GM21423 (cell line): ENCODE data around the gene ZNF618.

Experiments used
- ATAC-seq: cut with Tn5 transposase; IDR thresholded peaks from one replicate; pipeline ENCODE4 v1.9.1; 2021; ENCODE audit warnings: mild to moderate bottlenecking, moderate library complexity; ENCODE audit not compliant: unreplicated experiment

ZNF618 gene

GRCh38 chr9:113998525-113999255, 122.6 kb downstream of the ZNF618 start:
- no peak for ATAC-seq

- ATAC-seq = no peak
These were observed 123.3 kb downstream of the ZNF618 start for GRCh38 chr9:113999256-114000062.

DNA sequence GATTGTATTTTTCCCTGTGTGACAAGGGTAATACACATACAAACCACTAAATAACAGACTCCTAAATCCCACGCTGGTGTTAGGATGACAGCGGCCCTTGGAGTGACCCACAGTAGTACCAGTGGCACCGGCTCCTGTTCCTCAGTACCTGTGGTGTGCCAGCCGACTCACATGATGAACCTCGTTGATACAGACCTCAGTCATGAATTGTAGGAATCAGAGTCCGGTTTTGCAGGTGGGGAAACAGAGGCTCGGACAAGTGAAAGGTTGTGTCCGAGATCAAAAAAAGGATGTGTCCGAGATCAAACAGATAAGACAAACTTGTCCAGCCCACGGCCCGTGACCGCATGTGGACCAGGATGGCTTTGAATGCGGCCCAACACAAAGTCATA, 124.0 kb downstream of the ZNF618 start:
- no peak for ATAC-seq

DNA sequence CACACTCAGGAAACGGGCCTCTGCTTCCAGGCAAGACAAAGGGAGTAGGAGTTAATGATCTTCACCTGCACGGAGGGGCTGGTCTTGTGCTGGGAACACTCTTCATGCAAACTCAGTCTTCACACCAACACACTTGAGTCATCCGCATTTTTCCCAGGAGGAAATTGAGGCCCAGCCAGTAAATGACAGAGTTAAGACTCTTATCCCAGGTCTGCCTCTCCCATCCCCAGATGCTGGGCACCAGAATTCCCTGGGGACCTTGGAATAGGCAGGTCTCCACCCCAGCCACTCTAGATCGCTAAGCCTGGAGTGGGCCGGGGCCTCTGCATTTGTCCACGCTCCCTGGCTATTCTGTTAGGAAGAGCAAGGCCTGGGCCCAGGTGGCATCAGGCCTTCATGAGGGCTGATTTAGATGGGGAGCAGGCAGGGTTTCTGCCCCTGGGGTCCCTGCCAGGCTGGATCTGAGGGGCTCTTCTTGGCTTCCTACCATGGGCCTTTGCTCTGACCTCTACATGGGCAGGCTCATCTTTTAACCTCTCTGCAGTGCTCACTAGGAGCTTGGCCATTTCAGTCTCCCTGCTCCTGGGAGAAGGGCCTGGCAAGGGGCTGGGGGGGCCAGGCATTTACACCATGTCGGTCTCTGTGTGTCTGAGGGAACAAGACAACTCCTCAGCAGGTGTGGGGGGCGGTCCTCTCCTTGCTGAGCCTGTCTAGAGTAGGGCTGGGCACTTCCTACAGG, 124.7 kb downstream of the ZNF618 start:
- no peak for ATAC-seq

DNA sequence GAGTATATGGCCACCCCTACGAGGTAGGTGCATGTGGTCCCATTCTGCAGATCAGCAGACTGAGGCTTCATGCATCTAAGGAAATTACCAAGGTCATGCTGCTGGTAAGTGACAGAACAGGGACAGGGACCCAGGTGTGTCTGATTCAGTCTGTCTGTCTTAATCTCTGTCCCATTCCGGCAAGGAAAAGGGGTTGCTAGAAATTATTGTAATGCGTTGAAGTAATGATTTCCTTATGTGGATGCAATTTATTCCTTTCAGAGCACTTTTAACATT, 125.2 kb downstream of the ZNF618 start:
- no peak for ATAC-seq

- ATAC-seq = no peak
These were observed 125.7 kb downstream of the ZNF618 start for GRCh38 chr9:114001794-114002261.

DNA sequence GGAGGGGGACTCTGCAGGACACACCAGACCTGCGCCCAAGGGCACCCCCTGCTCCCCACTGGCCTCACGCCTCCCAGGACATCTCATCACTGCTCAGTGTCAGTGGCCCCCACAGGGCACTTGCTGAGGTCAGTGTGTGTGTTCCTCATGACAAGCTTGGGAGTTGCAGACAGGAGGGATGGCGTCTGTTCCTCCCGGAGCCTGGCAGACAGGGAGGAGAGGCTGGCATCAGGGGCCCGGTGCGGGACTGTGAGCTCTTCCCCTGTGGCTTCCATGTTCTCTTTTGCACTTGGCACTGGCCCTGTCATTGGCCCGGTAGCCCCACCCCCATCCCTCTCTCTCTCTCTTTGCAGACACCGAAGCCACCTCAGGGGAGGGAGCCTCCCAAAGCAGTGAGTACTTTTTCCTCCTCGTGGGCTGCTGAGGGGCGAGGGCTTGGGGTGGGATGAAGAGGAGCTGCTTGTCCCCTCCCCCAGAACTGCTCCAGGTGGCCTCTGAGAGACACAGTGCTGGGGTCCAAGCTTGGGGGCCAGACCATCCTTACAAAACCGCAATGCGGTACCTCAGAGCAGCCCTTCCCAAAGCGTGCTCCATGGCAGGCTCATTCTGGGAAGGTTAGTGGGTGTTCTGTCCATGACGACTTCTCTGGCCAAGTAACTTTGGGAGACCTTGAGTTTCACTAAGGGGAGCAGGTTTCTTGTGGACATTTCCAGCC, 126.3 kb downstream of the ZNF618 start:
- ATAC-seq = no peak

DNA sequence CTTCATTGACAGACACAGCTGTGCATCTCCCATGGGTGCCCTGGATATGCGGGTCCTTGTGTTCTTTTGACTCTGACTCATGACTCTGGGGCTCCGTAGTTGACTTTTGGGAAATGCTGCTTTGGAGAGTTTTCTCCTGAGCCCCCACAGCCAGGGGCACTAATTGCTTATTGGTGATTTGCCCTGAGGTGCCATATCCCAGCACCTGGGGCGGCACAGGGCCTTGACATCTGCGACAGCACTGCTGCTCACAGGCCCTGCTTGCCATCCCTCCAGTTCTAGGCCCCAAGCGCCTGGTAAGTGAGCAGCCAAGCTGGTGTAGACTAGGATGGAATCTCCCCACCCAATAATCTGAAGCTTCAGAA, 126.9 kb downstream of the ZNF618 start:
- no peak for ATAC-seq

DNA sequence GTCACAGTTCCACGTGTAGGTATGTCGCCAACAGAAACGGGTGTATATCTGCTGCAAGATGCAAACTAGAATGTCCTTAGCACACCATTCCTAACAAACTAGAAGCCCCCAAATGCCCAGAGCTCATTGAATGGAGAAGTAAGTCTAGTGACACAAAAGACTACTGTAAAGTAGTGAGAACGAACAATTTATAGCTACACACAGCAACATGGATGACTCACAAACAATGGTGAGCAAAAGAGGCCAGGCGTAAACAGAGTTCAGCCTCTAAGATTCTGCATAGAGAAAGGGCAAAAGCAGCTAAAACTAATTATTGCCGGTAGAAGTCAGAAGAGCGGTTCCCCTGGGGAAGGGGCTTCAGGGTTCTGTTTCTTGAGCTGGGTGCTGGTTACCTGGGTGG, 127.2 kb downstream of the ZNF618 start:
- ATAC-seq = no peak

DNA sequence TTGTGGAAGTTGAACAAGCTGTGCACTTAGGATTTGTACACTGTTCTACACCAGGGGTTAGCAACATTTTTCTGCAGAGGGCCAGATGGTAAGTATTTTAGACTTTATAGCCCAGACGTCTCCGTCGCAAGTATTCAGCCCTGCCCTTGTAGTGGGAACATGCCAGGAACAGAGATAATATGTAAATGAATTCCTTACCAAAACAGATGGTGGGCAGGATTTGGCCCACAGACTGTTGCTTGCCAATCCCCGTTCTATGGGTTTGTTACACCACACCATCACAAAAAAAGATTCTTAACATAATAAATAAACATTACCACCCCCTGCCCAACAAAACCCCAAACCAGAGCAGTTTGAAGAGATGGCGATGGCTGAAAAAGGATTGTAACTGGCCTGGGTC, 127.6 kb downstream of the ZNF618 start:
- no peak for ATAC-seq

- ATAC-seq = no peak
These were observed 128.2 kb downstream of the ZNF618 start for GRCh38 chr9:114004221-114004716.

GRCh38 chr9:114005371-114006154, 129.5 kb downstream of the ZNF618 start:
- ATAC-seq = no peak

DNA sequence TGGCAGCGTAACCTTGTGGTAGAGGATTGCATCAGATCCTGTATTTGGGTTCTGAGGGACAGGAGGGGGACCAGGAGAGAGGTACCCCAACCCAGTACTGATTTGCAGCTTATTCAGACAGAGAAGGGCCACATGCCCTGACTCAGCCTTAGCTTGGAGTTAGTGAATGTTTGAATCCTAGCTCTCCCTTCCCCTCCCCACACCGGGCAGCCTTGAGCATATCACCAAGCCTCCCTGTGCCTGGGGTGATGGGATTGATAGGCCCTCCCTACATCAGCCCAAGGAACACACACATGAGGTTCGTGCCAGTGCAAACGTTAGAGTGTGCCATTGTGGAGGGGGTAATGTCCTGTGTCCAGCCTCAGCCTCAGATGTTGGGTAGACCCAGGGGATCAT, 130.0 kb downstream of the ZNF618 start:
- no peak for ATAC-seq

DNA sequence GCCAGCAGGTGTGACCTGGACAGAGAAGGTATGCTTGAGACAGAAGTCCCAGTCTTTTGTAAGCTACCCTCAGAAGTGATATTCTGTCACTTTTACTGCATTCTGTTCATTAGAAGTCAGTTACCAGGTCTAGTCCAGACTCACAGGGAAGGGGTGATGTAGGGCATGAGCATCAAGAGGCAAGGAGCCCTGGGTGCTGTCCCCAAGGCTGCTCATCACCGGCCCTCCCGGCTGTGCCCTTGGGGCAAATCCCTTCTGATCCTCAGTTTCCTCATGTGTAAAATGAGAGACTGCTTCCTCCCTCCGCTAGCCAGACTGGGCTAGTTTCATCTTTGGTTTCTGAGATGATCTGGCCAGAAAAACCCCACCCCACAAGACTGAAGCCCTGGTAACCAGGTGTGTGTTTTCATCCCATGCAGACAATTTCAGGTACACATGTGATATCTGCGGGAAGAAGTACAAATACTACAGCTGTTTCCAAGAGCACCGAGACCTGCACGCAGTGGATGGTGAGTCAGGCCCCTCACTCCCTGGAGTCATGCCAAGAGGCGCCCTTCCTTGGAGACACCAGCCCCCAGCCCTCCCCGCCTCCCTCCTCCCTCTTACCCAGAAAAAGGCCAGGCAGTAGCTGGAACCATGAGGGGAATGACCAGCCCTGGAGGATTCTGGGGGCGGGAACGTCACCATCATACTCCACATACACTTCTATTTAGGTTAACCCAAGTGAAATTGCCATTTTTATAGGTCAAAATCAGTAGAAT, 131.0 kb downstream of the ZNF618 start:
- ATAC-seq = no peak

DNA sequence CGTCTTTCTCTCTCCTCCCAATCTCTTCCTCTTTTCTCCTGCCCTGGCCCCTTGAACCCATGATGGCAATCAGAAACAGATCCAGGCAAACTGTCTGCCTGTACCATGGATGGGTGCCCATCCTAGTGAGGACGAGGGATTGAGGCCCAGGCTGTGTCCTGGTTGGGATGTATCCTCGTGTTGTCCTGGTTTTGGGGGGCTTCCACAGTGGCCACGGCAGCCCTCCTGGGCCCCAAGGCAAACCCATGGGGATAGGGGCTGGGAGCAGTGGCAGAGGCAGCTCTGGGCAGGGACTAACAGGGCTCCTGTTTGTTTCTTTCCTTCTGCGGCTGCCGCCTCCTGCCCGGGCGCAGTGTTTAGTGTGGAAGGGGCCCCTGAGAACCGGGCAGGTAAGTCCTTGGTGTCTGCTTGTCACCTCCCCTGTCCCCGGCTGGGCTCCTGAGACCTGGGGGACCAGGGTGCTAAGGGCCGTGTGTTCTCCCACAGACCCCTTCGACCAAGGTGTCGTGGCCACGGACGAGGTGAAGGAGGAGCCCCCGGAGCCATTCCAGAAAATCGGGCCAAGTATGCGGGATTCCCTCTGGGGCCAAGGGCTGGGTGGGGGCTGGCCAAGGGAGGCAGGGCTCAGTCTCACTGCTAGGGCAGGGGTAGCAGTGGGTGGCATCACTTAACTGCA, 132.0 kb downstream of the ZNF618 start:
- ATAC-seq = no peak

GRCh38 chr9:114008667-114009410, 132.7 kb downstream of the ZNF618 start:
- ATAC-seq = no peak

GRCh38 chr9:114011313-114011712, 135.2 kb downstream of the ZNF618 start:
- no peak for ATAC-seq

GRCh38 chr9:114012126-114012525, 136.0 kb downstream of the ZNF618 start:
- ATAC-seq = no peak
